WI38 (cell line): ENCODE results near the gene PTPRK.
"Not testable (repeated sequence)": the region's sequence is repeated elsewhere in the genome, so short reads cannot be mapped to it uniquely, and the experiment has no call there.

Source experiments
- H3K4me3 ChIP-seq: 2 replicates; pipeline ENCODE4 v1.5.1; 2011; ENCODE audit warnings: low read depth, mild to moderate bottlenecking, control low read depth, low read length
- TF ChIP-seq, protein P1 (sequence below): IDR thresholded peaks from 2 replicates; pipeline ENCODE4 v1.5.1; 2012; ENCODE audit warnings: low read depth, mild to moderate bottlenecking, control low read depth, low read length

PTPRK gene

DNA sequence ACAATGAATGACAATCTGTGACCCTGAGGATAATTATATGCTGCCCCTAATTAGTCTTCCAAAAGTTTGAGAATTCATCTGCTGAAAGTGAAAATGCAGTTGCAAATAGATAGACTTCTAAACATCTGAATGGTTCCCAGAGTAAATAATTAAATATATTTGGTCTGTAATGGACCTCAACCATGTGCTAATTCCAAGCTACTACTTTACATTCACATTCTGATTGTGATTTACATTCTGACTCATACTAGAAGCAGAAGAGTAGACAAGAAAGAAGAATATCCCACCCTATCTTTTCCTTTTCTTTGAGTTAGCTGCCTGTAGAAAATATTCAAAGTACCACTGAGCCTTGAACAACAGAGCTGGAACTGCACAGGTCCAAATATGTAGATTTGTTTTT is 80.8 kb downstream of the PTPRK start:
- H3K4me3 ChIP-seq, result no peak overlapping the region
- TF ChIP-seq, protein P1, sequence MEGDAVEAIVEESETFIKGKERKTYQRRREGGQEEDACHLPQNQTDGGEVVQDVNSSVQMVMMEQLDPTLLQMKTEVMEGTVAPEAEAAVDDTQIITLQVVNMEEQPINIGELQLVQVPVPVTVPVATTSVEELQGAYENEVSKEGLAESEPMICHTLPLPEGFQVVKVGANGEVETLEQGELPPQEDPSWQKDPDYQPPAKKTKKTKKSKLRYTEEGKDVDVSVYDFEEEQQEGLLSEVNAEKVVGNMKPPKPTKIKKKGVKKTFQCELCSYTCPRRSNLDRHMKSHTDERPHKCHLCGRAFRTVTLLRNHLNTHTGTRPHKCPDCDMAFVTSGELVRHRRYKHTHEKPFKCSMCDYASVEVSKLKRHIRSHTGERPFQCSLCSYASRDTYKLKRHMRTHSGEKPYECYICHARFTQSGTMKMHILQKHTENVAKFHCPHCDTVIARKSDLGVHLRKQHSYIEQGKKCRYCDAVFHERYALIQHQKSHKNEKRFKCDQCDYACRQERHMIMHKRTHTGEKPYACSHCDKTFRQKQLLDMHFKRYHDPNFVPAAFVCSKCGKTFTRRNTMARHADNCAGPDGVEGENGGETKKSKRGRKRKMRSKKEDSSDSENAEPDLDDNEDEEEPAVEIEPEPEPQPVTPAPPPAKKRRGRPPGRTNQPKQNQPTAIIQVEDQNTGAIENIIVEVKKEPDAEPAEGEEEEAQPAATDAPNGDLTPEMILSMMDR, result no peak

DNA sequence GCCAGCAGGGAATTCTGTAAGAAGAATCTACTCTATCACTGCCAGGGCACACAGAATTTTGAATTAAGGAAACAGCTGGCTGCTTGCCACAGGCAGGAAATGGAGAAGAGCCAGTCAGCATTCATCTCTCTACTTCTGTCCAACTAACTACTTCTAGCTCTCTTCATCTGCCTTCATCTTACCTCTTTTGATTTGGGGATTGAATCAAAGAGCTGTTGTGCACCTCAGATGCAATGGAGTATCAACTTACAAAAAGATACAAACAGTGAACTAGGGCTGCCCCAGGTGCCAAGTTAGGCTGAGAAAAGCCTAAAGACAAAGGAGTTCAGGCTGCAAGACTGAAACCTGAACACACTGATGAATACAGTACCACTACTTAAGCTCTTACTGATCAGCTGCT is 82.0 kb downstream of the PTPRK start:
- TF ChIP-seq, protein P1, result no peak
- H3K4me3 ChIP-seq, result no peak overlapping the region

DNA sequence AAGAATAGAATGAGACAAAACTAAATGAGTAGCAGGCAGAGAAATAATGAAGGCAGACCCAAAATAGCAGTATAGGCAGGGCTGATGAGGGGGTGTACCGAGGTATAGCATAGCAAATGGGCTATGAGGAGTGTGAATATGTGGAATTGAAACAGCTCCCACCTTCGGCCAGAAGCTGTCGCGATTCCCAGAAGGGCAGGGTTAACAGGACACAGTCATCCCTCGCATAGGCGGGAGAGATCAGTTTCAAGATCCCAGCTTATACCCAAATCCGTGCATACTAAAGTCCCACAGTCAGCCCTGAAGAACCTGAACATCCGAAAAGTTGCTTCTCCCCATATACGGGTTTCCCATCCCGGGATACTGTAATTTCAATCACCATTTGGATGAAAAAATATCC is 82.7 kb downstream of the PTPRK start:
- TF ChIP-seq, protein P1, result no peak

DNA sequence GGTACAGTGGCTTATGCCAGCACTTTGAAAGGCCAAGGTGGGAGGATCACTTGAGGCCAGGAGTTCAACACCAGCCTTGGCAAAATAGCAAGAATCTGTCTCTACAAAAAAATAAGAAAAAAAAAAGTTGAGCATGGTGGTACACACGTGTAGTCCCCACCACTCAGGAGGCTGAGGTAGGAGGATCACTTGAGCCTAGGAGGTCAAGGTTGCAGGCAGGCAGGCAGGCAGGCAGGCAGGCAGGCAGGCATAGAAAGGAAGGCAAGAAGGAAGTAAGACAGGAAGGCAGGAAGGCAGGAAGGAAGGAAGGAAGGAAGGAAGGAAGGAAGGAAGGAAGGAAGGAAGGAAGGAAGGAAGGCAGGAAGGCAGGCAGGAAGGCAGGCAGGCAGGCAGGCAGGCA is 85.6 kb downstream of the PTPRK start:
- not testable (repeated sequence) for H3K4me3 ChIP-seq

More for the DNA sequence above, 82.7 kb downstream of the PTPRK start:
- no peak overlapping the region for H3K4me3 ChIP-seq

DNA sequence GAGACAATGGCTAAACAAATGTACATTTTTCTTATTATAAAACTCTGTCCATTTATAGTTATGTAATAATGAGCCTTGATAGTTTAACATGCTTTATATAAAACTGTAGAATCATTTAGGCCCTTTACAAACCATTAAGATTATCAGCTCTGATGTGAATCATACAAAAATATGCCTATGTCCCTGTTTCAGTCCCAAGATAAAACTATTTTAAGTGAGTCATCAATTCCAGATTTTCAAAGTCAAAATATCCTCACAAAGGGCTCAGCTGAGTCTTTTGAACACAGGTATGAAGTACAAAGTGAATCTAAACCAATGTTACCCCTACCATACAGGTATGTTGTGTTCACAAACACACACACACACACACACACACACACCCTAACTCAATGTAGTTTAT is 88.0 kb downstream of the PTPRK start:
- TF ChIP-seq, protein P1, result no peak

DNA sequence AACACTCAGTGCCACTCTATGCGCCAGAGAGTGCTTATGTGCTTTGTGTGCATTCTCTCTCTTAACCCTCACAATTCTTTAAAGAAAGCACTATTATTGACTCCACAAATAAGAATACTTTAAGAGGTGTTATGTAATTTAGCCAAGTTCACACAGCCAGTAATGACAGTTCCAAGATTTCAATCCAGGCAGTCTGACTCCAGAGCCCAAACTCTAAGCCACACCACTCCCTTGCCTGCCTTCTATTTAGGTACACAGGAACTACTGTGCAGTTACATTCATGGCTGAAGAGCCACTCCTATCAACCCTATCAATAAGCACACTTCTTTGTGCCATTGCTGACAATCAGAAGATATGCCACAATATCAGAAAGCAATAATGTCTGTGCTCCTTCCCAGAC is 93.3 kb downstream of the PTPRK start:
- H3K4me3 ChIP-seq, result no peak overlapping the region
- TF ChIP-seq, protein P1, result no peak

More for the DNA sequence above, 88.0 kb downstream of the PTPRK start:
- H3K4me3 ChIP-seq, result no peak overlapping the region

DNA sequence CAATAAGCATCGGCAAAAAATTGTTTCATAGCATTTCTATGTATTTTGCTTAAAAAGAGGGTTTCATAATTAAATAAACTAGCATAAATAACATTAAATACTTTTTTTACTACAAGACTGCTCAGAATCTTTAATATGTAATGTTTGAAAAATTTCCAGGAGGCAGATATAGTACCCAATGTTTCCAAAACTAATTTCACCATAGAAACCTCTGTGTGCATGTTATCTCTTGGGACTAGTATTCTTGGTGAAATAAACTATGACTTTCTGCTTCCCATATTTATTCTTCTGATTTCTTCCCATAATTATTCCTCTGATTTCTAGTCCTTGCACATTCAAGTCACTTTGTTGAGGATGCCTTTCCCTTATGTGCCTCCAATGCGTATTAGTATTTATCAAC is 94.5 kb downstream of the PTPRK start:
- TF ChIP-seq, protein P1, result no peak

DNA sequence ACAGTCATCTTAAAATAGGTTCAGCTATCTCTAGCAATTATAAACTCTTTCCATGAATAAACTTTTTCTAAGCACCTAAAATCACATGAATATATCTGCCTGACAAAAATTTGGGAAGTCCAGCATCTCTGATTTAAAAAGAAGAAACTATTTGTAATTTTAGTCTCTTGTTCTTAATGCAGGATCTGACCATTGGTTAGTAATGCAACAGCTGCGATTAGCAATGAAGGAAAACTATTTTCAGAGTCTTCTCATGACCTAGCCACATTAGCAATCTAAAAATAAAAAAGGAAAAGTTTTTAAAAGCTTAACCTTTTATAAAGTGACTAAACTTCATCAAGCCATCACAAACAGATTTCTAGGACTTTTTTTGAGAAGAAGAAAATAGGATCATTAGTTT is 97.5 kb downstream of the PTPRK start:
- TF ChIP-seq, protein P1, result no peak
- no peak overlapping the region for H3K4me3 ChIP-seq

More for the DNA sequence above, 94.5 kb downstream of the PTPRK start:
- H3K4me3 ChIP-seq, result no peak overlapping the region
